ENCODE measurements around the gene PTPN14.

PTPN14 gene

DNA sequence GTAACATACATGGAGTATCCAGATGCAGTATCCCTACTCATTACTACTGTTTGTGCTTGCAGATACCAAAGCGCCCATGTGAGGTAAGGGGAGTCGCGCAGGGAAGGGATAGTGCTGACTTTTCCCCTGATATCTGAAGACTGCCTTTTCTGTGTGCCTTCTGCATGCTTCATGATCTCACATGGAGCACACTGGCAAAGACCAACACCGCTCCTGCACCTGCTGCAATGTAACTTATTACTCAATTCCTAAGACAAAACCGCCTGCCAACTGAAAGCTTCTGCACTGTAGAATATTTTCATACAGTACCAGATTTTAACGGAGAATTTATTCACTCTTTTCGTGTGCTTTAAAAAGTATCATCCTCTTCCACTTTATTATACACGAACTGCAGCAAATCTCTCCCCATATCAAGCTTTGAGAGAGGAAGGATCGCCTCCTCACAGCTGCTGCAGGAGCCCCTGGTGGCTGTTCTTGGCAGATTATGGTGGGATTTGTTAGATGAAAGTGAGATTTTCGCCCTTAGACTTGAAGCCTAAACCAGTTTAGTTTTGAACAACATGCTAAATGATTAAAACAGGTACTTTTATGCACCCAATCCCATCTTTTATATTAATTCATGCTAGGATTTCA, 99.1 kb downstream of the PTPN14 start:
- in situ Hi-C loops (cut with MboI; ENCODE audit: low sequenced_read_pairs), result no loop called here

DNA sequence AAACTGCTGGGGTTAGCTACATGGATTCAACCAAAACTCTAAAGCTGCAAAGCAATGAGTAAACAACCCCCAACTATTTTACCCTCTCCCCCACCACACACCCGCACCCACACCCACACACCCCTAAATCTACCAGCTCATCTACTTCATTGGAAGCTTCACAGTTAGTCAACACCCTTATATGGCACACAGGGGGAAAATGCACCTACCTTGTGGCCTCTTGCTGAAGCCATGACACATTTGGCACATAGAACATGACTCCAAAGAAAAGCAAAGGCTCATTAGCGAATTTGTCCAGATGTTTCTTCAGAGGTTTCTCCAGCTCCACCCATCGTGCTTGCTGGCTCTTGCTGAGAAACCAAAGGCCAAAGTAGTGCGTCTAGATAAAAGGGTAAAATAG, 99.8 kb downstream of the PTPN14 start:
- DNase-seq (ENCODE audit: low spot score in 2 of 2), result no peak
- H3K36me3 ChIP-seq (replicated peaks), result no peaks in the 10 kb centered on the region
- no peaks in the 10 kb centered on the region for H3K27me3 ChIP-seq (ENCODE audit: low read depth)
- no peak overlapping the region for H3K4me3 ChIP-seq
- H3K9me3 ChIP-seq, result no peaks in the 10 kb centered on the region
- in situ Hi-C loops (cut with MboI; ENCODE audit: low sequenced_read_pairs), result no loop called here
- peaks cover 43% of the 10 kb centered on the region for H3K4me1 ChIP-seq

More for the DNA sequence above, 99.1 kb downstream of the PTPN14 start:
- Histone ChIP-seq H3K4me3 (no peak overlapping the region), H3K4me1 (peaks cover 43% of the 10 kb centered on the region), H3K9me3 (no peaks in the 10 kb centered on the region), H3K36me3 (replicated peaks) (no peaks in the 10 kb centered on the region), H3K27me3 (ENCODE audit: low read depth) (no peaks in the 10 kb centered on the region)
- peak; percentile 22 to 39 for DNase-seq (ENCODE audit: low spot score in 2 of 2)

DNA sequence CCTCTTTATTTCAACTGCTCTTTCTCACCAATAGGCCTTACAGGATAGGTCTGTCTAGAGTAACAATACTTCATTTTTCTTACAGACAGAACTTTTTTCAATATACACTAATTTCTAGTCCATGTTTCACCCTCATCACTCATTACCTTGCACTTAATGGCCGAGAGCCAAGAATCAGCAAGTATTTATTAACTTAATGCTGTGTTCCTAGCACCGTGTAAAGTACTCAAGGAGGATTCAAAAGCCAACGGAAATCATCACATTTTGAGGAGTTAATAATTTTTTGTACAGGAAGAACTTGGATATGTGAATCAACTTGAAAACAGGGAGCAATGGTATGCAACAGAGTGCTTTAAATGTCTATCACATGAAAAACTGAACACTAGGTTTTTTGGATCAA, 102.0 kb downstream of the PTPN14 start:
- H3K4me1 ChIP-seq, result peaks cover 34% of the 10 kb centered on the region

DNA sequence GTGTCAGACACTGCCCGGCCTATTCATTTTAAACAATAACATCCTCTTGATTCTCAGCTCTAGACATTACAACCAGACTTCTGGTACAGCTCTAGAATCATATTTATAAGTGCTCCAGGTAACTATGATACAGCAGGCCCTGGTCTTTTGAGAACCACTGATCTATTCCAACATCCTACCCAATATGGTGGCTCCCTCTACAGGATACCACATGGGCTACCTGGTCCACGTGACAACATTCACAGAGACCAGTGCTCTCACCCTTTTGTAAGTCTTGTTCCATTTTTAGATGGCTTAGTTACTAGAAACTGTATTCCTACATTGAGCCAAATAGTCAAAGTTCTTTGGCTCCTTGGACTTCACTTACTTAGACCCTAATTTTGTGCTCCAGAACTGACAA, 102.9 kb downstream of the PTPN14 start:
- Histone ChIP-seq H3K9me3 (no peaks in the 10 kb centered on the region), H3K4me1 (peaks cover 34% of the 10 kb centered on the region), H3K27me3 (ENCODE audit: low read depth) (no peaks in the 10 kb centered on the region), H3K4me3 (no peak overlapping the region), H3K36me3 (replicated peaks) (no peaks in the 10 kb centered on the region)
- DNase-seq (ENCODE audit: low spot score in 2 of 2), result no peak
- in situ Hi-C loops (cut with MboI; ENCODE audit: low sequenced_read_pairs), result no loop called here

More for the DNA sequence above, 102.0 kb downstream of the PTPN14 start:
- in situ Hi-C loops (cut with MboI; ENCODE audit: low sequenced_read_pairs), result no loop called here
- H3K4me3 ChIP-seq, result no peak overlapping the region
- no peaks in the 10 kb centered on the region for H3K36me3 ChIP-seq (replicated peaks)
- no peaks in the 10 kb centered on the region for H3K27me3 ChIP-seq (ENCODE audit: low read depth)
- DNase-seq (ENCODE audit: low spot score in 2 of 2), result no peak
- no peaks in the 10 kb centered on the region for H3K9me3 ChIP-seq

DNA sequence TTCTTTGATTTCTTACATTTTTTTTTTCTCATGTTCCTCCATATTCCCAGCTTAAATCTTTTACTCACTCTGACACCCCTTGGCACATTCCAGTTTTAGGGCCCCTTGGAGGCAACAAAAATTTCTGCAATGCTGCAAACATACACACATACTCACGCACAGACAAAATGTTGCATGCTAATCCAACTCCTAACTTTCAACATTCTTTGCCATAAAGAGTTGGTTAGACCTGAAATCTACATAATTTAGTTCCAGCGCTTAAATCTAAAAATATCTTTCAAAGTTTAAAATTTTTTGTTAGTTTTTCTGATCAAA, 103.9 kb downstream of the PTPN14 start:
- H3K36me3 ChIP-seq (replicated peaks), result no peaks in the 10 kb centered on the region

GRCh38 chr1:214446772-214447556, 104.4 kb downstream of the PTPN14 start:
- H3K4me3 ChIP-seq, result no peak overlapping the region
- in situ Hi-C loops (cut with MboI; ENCODE audit: low sequenced_read_pairs), result no loop called here
- no peaks in the 10 kb centered on the region for H3K27me3 ChIP-seq (ENCODE audit: low read depth)
- DNase-seq (ENCODE audit: low spot score in 2 of 2), result peak; percentile 44 to 47
- H3K4me1 ChIP-seq, result peaks cover 25% of the 10 kb centered on the region
- no peaks in the 10 kb centered on the region for H3K36me3 ChIP-seq (replicated peaks)
- H3K9me3 ChIP-seq, result no peaks in the 10 kb centered on the region

More for the DNA sequence above, 103.9 kb downstream of the PTPN14 start:
- Histone ChIP-seq H3K9me3 (no peaks in the 10 kb centered on the region), H3K4me3 (no peak overlapping the region), H3K4me1 (peaks cover 28% of the 10 kb centered on the region), H3K27me3 (ENCODE audit: low read depth) (no peaks in the 10 kb centered on the region)
- no peak for DNase-seq (ENCODE audit: low spot score in 2 of 2)
- in situ Hi-C loops (cut with MboI; ENCODE audit: low sequenced_read_pairs), result no loop called here

GRCh38 chr1:214445831-214446614, 105.4 kb downstream of the PTPN14 start:
- DNase-seq (ENCODE audit: low spot score in 2 of 2), result peak in 1 of 2 experiments; percentile 78
- Histone ChIP-seq H3K27me3 (ENCODE audit: low read depth) (no peaks in the 10 kb centered on the region), H3K9me3 (no peaks in the 10 kb centered on the region), H3K36me3 (replicated peaks) (no peaks in the 10 kb centered on the region), H3K4me3 (no peak overlapping the region), H3K4me1 (peaks cover 25% of the 10 kb centered on the region)
- in situ Hi-C loops (cut with MboI; ENCODE audit: low sequenced_read_pairs), result no loop called here

DNA sequence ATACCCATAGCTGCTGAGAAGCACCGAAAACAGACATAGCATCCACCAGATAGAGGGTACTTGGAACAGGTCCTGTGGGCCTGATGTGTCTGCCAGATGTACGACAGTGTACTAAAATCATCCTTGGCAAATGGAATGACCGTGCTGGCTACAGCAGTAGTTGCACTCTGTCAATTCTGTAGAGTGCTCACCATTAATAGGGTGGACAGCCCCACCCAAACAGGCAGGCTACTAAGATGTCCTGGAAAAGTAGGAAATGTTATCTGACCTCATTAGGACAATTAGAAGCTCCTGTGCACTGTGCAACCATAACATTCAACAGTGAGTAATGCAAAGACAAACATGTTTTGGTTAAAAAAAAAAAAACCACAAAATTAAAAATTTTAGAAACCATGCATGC, 106.2 kb downstream of the PTPN14 start:
- Histone ChIP-seq H3K27me3 (ENCODE audit: low read depth) (no peaks in the 10 kb centered on the region), H3K9me3 (no peaks in the 10 kb centered on the region), H3K4me1 (peaks cover 31% of the 10 kb centered on the region), H3K4me3 (no peak overlapping the region), H3K36me3 (replicated peaks) (no peaks in the 10 kb centered on the region)
- in situ Hi-C loops (cut with MboI; ENCODE audit: low sequenced_read_pairs), result no loop called here
- DNase-seq (ENCODE audit: low spot score in 2 of 2), result no peak

GRCh38 chr1:214444182-214444939, 107.0 kb downstream of the PTPN14 start:
- no peaks in the 10 kb centered on the region for H3K36me3 ChIP-seq (replicated peaks)
- H3K4me3 ChIP-seq, result no peak overlapping the region
- no peaks in the 10 kb centered on the region for H3K27me3 ChIP-seq (ENCODE audit: low read depth)
- H3K9me3 ChIP-seq, result no peaks in the 10 kb centered on the region
- peaks cover 37% of the 10 kb centered on the region for H3K4me1 ChIP-seq
- DNase-seq (ENCODE audit: low spot score in 2 of 2), result no peak
- in situ Hi-C loops (cut with MboI; ENCODE audit: low sequenced_read_pairs), result no loop called here

DNA sequence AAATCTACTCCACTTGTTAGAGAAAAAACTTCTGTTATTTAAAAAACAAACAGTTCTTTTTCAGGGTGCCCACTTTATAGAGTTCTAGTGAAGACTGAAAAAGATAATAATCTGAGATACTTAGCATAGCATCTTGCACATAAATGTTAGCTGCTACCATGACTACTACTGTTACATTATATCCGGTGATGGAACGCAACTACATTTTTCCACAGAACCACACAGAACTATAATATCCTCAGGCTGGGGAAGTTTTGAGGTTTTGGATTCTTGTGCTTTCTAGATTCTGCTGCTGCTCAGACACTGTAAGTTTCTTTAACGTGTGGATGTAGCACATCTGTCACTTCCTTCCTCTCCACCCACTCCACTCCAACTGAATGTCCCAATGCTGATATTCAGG, 110.3 kb downstream of the PTPN14 start:
- no peak overlapping the region for H3K4me3 ChIP-seq
- no peaks in the 10 kb centered on the region for H3K36me3 ChIP-seq (replicated peaks)
- no peak for DNase-seq (ENCODE audit: low spot score in 2 of 2)
- no peaks in the 10 kb centered on the region for H3K9me3 ChIP-seq
- H3K4me1 ChIP-seq, result peaks cover 19% of the 10 kb centered on the region
- H3K27me3 ChIP-seq (ENCODE audit: low read depth), result no peaks in the 10 kb centered on the region
- in situ Hi-C loops (cut with MboI; ENCODE audit: low sequenced_read_pairs), result no loop called here

DNA sequence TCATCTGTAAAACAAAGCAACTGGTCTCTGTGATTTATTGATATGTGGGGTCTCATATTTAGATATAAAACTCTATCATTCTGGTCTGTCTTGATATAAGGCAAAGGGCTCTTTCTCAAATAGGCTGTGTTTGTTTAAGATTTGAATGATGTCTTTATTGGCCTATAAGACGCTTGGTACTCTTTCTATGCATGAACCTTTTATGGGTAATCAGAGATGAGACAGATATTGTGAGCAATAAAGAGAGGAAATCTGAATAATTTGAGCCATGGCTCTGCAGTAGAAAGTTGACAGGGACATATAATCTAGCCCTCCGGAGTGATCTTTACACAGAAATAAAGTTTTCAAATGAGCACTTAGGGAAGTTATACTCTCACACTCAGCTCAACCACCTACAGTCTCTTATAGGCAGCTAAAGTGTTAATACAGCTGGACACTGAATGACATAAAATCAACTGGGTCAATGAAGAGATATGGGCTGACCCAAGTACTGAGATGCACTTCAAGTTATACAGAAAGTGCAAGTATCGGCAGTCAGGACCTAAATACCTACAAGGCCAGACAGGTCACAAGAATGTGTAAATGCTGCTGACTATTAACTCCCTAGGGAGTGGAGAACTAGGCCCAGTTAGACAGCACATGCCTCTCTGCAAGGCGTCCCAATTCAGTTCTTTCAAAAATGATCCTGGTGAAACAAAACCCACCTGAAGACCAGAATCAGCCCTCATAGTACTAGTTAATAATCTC, 111.0 kb downstream of the PTPN14 start:
- H3K4me1 ChIP-seq, result peaks cover 12% of the 10 kb centered on the region

GRCh38 chr1:214439352-214440119, 111.9 kb downstream of the PTPN14 start:
- Histone ChIP-seq H3K4me1 (peaks cover 12% of the 10 kb centered on the region), H3K4me3 (no peak overlapping the region)

More for the DNA sequence above, 111.0 kb downstream of the PTPN14 start:
- no peaks in the 10 kb centered on the region for H3K27me3 ChIP-seq (ENCODE audit: low read depth)
- H3K4me3 ChIP-seq, result no peak overlapping the region
- in situ Hi-C loops (cut with MboI; ENCODE audit: low sequenced_read_pairs), result no loop called here
- no peaks in the 10 kb centered on the region for H3K36me3 ChIP-seq (replicated peaks)
- H3K9me3 ChIP-seq, result no peaks in the 10 kb centered on the region
- DNase-seq (ENCODE audit: low spot score in 2 of 2), result no peak

More at GRCh38 chr1:214439352-214440119, 111.9 kb downstream of the PTPN14 start:
- H3K9me3 ChIP-seq, result no peaks in the 10 kb centered on the region
- DNase-seq (ENCODE audit: low spot score in 2 of 2), result peak; percentile 45 to 49
- no peaks in the 10 kb centered on the region for H3K27me3 ChIP-seq (ENCODE audit: low read depth)
- no peaks in the 10 kb centered on the region for H3K36me3 ChIP-seq (replicated peaks)
- in situ Hi-C loops (cut with MboI; ENCODE audit: low sequenced_read_pairs), result no loop called here

All from HAP-1 (cell line).